Measurements from ENCODE around the gene TPBGL.

The TPBGL gene

GRCh38 chr11:75280770-75281468, 40.3 kb downstream of the TPBGL start:
- TF ChIP-seq CTCF (IDR thresholded peaks at IDR 0.05; ENCODE audit: borderline replicate concordance, insufficient read depth, low read depth, low read length) = no peak
- no peak overlapping the region for H3K4me3 ChIP-seq (ENCODE audit: low read depth, low read length)

- H3K4me3 ChIP-seq (ENCODE audit: low read depth, low read length) = no peak overlapping the region
- TF ChIP-seq CTCF (IDR thresholded peaks at IDR 0.05; ENCODE audit: borderline replicate concordance, insufficient read depth, low read depth, low read length) = no peak
These were observed 41.0 kb downstream of the TPBGL start for GRCh38 chr11:75281469-75282095.

- no peak overlapping the region for H3K4me3 ChIP-seq (ENCODE audit: low read depth, low read length)
- TF ChIP-seq CTCF (IDR thresholded peaks at IDR 0.05; ENCODE audit: borderline replicate concordance, insufficient read depth, low read depth, low read length) = no peak
These were observed 42.9 kb downstream of the TPBGL start for GRCh38 chr11:75283391-75283931.

GRCh38 chr11:75285776-75286360, 45.3 kb downstream of the TPBGL start:
- no peak for TF ChIP-seq CTCF (IDR thresholded peaks at IDR 0.05; ENCODE audit: borderline replicate concordance, insufficient read depth, low read depth, low read length)
- H3K4me3 ChIP-seq (ENCODE audit: low read depth, low read length) = no peak overlapping the region

- TF ChIP-seq CTCF (IDR thresholded peaks at IDR 0.05; ENCODE audit: borderline replicate concordance, insufficient read depth, low read depth, low read length) = no peak
- H3K4me3 ChIP-seq (ENCODE audit: low read depth, low read length) = no peak overlapping the region
These were observed 46.4 kb downstream of the TPBGL start for GRCh38 chr11:75286826-75287465.

GRCh38 chr11:75287579-75287978, 47.0 kb downstream of the TPBGL start:
- no peak overlapping the region for H3K4me3 ChIP-seq (ENCODE audit: low read depth, low read length)
- TF ChIP-seq CTCF (IDR thresholded peaks at IDR 0.05; ENCODE audit: borderline replicate concordance, insufficient read depth, low read depth, low read length) = no peak
